GM12875 (cell line): ENCODE data around the gene GPHN.
"Not testable (repeated sequence)": the region's sequence is repeated elsewhere in the genome, so short reads cannot be mapped to it uniquely, and the experiment has no call there.

Source experiments
- H3K4me3 ChIP-seq: one replicate; pipeline ENCODE4 v1.5.1; 2011; ENCODE audit warnings: low read depth, low read length, control low read depth
- TF ChIP-seq, protein P1 (sequence below): IDR thresholded peaks from 2 replicates; pipeline ENCODE4 v1.5.1; 2011; ENCODE audit warnings: low read depth, mild to moderate bottlenecking, control low read depth, inconsistent platforms, low read length, moderate library complexity, borderline replicate concordance; ENCODE audit not compliant: insufficient read depth

GPHN gene

DNA sequence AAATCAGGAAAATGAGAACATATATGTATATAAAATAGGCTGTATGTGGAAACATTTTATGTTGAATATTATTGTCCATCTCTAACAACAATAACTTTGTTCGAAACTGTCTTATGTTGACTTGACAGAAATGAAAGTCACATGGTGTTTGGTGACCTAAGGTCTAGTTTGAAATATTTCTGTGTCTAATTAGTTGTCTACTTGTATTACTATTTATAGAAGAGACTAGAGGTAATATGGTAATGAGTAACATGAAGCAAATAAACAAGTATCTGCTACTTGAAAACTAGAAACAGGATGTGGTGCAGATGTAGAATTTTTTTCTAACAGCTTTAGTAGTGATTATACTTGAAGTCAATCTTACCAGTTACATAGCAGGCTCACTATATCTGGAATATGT is 3.9 kb downstream of the GPHN start:
- TF ChIP-seq, protein P1, sequence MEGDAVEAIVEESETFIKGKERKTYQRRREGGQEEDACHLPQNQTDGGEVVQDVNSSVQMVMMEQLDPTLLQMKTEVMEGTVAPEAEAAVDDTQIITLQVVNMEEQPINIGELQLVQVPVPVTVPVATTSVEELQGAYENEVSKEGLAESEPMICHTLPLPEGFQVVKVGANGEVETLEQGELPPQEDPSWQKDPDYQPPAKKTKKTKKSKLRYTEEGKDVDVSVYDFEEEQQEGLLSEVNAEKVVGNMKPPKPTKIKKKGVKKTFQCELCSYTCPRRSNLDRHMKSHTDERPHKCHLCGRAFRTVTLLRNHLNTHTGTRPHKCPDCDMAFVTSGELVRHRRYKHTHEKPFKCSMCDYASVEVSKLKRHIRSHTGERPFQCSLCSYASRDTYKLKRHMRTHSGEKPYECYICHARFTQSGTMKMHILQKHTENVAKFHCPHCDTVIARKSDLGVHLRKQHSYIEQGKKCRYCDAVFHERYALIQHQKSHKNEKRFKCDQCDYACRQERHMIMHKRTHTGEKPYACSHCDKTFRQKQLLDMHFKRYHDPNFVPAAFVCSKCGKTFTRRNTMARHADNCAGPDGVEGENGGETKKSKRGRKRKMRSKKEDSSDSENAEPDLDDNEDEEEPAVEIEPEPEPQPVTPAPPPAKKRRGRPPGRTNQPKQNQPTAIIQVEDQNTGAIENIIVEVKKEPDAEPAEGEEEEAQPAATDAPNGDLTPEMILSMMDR: no peak
- no peak overlapping the region for H3K4me3 ChIP-seq

DNA sequence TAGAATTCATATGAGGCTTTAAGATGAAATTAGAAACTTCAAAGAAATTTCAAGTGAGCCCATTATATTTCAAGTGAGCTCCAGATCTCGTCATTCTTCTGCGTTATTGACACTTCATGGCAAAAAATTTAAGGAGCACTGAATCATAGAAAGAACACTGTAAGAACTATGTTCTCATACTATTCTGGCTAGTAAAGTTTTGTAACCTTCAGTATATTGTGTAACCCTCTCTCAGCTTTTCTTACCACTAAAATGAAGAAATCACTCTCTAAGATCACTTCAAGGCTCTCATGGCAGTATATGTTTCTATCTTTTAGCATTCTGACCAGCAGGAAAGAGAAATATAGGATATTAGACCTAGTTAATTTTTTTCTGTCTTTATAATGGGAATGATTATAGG is 6.3 kb downstream of the GPHN start:
- no peak overlapping the region for H3K4me3 ChIP-seq
- TF ChIP-seq, protein P1: no peak

DNA sequence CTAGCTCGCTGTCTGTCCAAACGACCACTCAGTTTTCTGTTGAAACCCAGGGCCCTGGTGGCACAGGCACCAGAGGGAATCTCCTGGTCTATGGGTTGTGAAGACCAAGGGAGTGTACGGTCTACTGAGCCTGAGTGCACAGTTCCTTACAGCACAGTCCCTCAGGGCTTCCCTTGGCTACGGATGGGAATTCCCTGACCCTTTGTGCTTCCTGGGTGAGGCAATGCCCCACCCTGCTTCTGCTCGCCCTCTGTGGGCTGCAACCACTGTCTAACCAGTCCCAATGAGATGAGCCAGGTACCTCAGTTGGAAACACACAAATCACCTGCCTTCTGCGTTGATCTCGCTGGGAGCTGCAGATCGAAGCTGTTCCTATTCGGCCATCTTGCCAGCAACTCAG is 22.6 kb downstream of the GPHN start:
- no peak overlapping the region for H3K4me3 ChIP-seq
- TF ChIP-seq, protein P1: no peak

DNA sequence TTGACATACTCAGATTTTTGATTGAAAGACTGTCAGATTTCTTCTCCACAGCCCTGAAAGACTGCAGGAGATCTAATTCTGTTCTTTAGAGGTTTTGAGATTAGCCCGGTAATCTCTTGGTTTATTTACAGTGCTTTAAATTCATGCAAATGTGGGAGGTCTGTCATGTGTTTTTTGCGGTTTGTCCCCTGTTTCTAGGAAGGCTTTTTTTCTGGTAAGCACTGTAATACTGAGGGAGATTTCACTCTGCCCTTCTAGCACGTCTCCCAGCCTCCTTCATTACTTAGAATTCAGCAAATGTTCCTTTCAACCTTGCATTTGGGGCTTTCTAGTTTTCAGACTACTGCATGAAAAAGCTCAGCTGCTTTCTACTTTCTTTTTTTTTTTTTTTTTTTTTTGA is 31.1 kb downstream of the GPHN start:
- H3K4me3 ChIP-seq: no peak overlapping the region
- TF ChIP-seq, protein P1: no peak

DNA sequence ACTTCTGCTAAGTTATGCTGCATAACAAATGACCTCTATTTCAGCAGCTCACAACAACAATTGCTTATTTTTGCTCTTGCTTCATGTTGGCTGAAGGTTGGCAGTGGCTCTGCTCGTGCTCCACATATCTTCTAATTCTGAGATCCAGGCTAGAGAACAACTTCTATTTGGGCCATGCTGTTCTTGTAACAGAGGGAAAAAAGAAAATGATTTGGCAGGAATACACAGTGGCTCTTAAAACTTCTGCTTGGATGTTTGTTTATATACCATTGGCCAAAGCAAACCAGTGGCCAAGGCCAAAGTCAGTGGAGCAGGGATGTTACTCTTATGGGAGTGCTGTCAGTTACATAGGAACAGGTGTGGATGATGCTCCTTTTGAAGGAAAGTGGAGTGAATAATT is 32.1 kb downstream of the GPHN start:
- no peak overlapping the region for H3K4me3 ChIP-seq
- TF ChIP-seq, protein P1: no peak

DNA sequence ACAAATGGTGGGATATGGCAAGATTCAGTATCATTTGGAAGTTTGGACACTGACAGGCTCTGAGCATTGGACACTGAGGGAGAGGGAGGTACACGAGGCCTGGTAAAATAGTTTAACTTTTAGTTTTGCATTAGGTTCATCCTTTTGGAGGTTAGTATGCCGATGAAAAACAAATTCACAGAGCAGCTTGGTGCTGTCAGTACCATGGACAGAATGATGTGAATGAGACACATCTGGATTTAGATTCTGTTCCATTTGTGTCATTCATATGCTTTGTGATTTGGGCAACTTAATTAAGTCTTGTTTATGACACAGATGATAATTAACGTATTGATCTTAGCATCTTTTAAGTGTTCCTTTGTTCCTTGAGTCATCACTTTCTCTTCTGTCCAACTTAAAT is 33.7 kb downstream of the GPHN start:
- no peak overlapping the region for H3K4me3 ChIP-seq
- TF ChIP-seq, protein P1: no peak

DNA sequence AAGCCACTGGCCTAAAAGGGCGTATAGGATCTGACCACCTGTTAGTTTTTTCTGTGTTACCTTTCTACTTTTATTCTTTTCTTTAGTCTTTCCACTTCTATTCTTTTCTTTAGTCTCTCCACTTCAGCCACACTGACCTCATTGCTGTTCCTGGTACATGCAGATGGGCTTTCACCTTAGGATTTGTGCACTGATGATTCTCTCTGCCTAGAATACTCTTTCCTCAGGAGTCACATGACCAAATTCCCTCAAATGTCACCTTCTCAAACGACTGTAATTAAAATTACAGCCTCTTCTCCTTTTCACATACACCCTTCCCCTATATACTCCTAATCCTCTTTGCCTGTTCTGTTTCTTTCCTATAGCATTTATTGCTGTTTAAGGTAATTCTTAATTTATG is 36.0 kb downstream of the GPHN start:
- TF ChIP-seq, protein P1: no peak
- no peak overlapping the region for H3K4me3 ChIP-seq

DNA sequence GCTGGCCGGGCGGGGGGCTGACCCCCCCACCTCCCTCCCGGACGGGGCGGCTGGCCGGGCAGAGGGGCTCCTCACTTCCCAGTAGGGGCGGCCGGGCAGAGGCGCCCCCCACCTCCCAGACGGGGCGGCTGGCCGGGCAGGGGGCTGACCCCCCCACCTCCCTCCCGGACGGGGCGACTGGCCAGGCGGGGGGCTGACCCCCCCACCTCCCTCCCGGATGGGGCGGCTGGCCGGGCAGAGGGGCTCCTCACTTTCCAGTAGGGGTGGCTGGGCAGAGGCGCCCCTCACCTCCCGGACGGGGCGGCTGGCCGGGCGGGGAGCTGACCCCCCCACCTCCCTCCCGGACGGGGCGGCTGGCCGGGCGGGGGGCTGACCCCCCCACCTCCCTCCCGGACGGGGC is 37.2 kb downstream of the GPHN start:
- H3K4me3 ChIP-seq: not testable (repeated sequence)

DNA sequence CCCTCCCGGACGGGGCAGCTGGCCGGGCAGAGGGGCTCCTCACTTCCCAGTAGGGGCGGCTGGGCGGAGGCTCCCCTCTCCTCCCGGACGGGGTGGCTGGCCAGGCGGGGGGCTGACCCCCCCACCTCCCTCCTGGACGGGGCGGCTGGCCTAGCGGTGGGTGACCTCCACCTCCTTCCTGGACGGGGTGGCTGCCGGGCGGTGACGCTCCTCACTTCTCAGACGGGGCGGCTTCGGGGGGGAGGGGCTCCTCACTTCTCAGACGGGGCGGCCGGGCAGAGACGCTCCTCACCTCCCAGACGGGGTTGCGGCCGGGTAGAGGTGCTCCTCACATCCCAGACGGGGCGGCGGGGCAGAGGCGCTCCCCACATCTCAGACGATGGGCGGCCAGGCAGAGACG is 37.8 kb downstream of the GPHN start:
- not testable (repeated sequence) for H3K4me3 ChIP-seq
